ENCODE data around the gene DCDC2B. TPM values are rescaled to one million over a fixed set of nuclear protein-coding genes. Genes with fewer than 3 reads are reported as not detected.

DCDC2B gene
- total and polyA plus RNA-seq, 9 of the 15 experiments (the other 6 are each of a cell fraction or from before 2014, with no cell fraction given), result not detected

- TF ChIP-seq ZNF124 (CRISPR knock-in tag; IDR thresholded peaks at IDR 0.05) (no peak), NFE2 (IDR thresholded peaks at IDR 0.05; ENCODE audit: low read depth) (no peak), TRIM24 (IDR thresholded peaks at IDR 0.05) (no peak), U2AF2 (optimal IDR thresholded peaks at IDR 0.05; ENCODE audit: low read depth, low read length) (no peak), HNRNPH1 (optimal IDR thresholded peaks at IDR 0.05; ENCODE audit: low read depth, low read length) (no peak), LARP7 (IDR thresholded peaks at IDR 0.05) (0 out of 2 replicates have a peak, but pooled peaks have one; percentile 20), ZNF140 (CRISPR knock-in tag; IDR thresholded peaks at IDR 0.05) (no peak), ZNF133 (CRISPR knock-in tag; IDR thresholded peaks at IDR 0.05) (no peak), ZNF778 (CRISPR knock-in tag; IDR thresholded peaks at IDR 0.05) (no peak), SRSF1 (IDR thresholded peaks at IDR 0.05; ENCODE audit: low read depth, low read length) (no peak), TBL1XR1 (IDR thresholded peaks at IDR 0.05; ENCODE audit: low read length in 2 of 2) (peak in 1 of 2 experiments; percentile 8; a peak in 1 of 4 replicates), E2F4 (CRISPR knock-in tag; IDR thresholded peaks at IDR 0.05; ENCODE audit: low read depth) (no peak), TRIM25 (IDR thresholded peaks at IDR 0.05; ENCODE audit: borderline replicate concordance) (no peak), EP400 (IDR thresholded peaks at IDR 0.05) (no peak), ZNF830 (CRISPR knock-in tag; IDR thresholded peaks at IDR 0.05) (no peak), TEAD2 (tag; IDR thresholded peaks at IDR 0.05) (no peak), ZNF707 (CRISPR knock-in tag; conservative IDR thresholded peaks at IDR 0.05) (no peak), SNRNP70 (optimal IDR thresholded peaks at IDR 0.05; ENCODE audit: low read depth, low read length) (no peak), ZNF41 (CRISPR knock-in tag; conservative IDR thresholded peaks at IDR 0.05) (no peak)
- TF ChIP-seq, protein P1, sequence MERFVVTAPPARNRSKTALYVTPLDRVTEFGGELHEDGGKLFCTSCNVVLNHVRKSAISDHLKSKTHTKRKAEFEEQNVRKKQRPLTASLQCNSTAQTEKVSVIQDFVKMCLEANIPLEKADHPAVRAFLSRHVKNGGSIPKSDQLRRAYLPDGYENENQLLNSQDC (CRISPR knock-in tag; IDR thresholded peaks at IDR 0.05), result no peak
- TF ChIP-seq, protein P2, sequence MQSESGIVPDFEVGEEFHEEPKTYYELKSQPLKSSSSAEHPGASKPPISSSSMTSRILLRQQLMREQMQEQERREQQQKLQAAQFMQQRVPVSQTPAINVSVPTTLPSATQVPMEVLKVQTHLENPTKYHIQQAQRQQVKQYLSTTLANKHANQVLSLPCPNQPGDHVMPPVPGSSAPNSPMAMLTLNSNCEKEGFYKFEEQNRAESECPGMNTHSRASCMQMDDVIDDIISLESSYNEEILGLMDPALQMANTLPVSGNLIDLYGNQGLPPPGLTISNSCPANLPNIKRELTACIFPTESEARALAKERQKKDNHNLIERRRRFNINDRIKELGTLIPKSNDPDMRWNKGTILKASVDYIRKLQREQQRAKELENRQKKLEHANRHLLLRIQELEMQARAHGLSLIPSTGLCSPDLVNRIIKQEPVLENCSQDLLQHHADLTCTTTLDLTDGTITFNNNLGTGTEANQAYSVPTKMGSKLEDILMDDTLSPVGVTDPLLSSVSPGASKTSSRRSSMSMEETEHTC (IDR thresholded peaks at IDR 0.05), result no peak
- TF ChIP-seq, protein P3, sequence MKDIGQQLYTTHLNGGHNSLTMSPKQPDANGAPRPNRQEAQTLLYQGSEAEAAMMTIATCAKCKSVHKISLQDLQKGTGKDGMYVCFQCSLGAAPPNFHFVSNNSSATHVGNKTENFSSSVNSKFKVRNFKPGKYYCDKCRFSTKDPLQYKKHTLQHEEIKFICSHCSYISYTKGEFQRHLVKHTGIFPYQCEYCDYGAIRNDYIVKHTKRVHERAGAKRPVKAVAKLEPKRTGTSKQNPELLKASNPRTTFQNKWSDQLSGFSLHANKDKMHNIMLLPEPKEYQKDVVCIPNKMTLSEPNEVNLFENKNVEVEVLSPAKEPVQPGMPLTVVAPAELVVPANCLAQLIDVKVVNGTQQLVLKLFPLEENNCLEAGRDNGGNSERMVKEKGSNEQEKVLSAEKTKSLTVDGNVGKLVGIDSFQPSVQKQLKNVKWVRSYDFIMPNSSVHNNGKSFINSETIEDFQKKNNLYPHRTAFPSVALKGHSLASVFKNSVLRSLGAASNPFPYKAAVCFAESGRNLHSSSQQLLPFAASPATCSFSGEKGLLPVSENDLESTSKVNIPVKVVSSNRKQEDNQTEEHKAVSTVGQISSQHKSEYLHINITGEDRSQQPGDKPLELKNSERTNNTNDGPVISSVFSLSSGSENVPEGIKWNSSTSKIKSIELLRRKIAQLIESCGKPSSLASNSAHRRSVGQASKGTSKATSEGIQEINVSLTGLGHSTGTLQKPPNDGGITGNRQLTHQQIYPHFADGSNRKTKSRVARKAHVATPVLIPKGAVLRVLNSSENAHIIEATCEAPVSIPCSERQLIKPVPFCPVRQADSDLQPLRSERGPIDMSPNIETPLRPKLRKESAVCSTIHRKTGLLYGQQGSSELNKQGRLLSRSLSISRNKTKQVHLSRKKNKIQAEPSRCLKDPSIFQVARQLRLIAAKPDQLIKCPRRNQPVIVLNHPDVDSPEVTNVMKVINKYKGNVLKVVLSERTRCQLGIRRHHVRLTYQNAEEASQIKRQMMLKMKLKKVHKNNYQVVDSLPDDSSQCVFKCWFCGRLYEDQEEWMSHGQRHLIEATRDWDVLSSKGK (CRISPR knock-in tag; IDR thresholded peaks at IDR 0.05), result no peak
Measured at GRCh38 chr1:32180186-32181060, 28.5 kb upstream of the DCDC2B start (continued).

Measured in K562 (cell line).